ENCODE measurements around the gene MEF2C. TPM values are rescaled to one million over a fixed set of nuclear protein-coding genes. Genes with fewer than 3 reads are reported as not detected.

Gene MEF2C
- polyA plus RNA-seq, 1 donor (not counting 4 experiments of a cell fraction or from before 2014, with no cell fraction given), result 0.10 TPM

DNA sequence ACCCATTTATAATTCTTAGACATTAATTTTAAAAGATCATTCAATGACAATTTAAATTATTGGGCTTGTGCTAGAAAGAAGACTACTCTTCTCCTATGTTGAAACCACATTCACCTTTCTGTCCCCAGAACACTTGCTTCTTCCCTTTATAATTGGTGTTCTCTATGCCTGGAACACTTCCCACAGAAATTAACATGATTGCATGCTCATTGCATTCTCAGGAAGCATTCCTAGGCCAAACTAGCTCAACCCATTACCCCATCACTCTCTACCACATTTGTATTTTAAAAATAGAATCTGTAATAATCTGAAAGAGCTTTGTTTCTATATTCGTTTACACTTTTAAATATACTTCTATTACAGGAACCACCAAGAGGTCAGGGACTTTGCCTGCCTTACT lies 184.7 kb downstream of the MEF2C start:
- Histone ChIP-seq H3K27me3 (ENCODE audit: control insufficient read depth, extremely low read depth, insufficient read depth, low read length) (peaks cover 23% of the 10 kb centered on the region), H3K4me3 (ENCODE audit: control insufficient read depth in 2 of 3, extremely low read depth in 1 of 3, insufficient read depth in 2 of 3, low read depth in 1 of 3, low read length in 3 of 3) (no peak overlapping the region), H3K9me1 (ENCODE audit: control insufficient read depth, extremely low read depth, insufficient read depth, low read length) (no peaks in the 10 kb centered on the region), H3K9me3 (ENCODE audit: control insufficient read depth, low read depth, low read length) (no peaks in the 10 kb centered on the region), H3K4me2 (ENCODE audit: control insufficient read depth, extremely low read depth, insufficient read depth, low read depth, low read length) (no peak overlapping the region), H4K20me1 (ENCODE audit: control insufficient read depth, extremely low read depth, insufficient read depth, low read length) (no peaks in the 10 kb centered on the region), H3K27ac (ENCODE audit: control insufficient read depth, insufficient read depth, low read length) (no peak overlapping the region), H2AFZ (ENCODE audit: control insufficient read depth, low read length) (no peak overlapping the region), H3K9ac (ENCODE audit: control insufficient read depth, extremely low read depth, insufficient read depth, low read length) (no peak overlapping the region), H3K79me2 (ENCODE audit: control insufficient read depth, insufficient read depth, low read length) (no peaks in the 10 kb centered on the region), H3K4me1 (ENCODE audit: control insufficient read depth, extremely low read depth, insufficient read depth, low read length) (no peaks in the 10 kb centered on the region), H3K36me3 (ENCODE audit: control insufficient read depth in 2 of 2, extremely low read depth in 1 of 2, insufficient read depth in 2 of 2, low read length in 2 of 2) (no peaks in the 10 kb centered on the region)
- dilution Hi-C loops (cut with MboI; ENCODE audit: extremely low pct_ligation_motif_present, low sequenced_read_pairs), result no loop called here
- TF ChIP-seq, protein P1, sequence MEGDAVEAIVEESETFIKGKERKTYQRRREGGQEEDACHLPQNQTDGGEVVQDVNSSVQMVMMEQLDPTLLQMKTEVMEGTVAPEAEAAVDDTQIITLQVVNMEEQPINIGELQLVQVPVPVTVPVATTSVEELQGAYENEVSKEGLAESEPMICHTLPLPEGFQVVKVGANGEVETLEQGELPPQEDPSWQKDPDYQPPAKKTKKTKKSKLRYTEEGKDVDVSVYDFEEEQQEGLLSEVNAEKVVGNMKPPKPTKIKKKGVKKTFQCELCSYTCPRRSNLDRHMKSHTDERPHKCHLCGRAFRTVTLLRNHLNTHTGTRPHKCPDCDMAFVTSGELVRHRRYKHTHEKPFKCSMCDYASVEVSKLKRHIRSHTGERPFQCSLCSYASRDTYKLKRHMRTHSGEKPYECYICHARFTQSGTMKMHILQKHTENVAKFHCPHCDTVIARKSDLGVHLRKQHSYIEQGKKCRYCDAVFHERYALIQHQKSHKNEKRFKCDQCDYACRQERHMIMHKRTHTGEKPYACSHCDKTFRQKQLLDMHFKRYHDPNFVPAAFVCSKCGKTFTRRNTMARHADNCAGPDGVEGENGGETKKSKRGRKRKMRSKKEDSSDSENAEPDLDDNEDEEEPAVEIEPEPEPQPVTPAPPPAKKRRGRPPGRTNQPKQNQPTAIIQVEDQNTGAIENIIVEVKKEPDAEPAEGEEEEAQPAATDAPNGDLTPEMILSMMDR (optimal IDR thresholded peaks at IDR 0.05 in 1 of 3, IDR thresholded peaks at IDR 0.05 in 1 of 3, conservative IDR thresholded peaks at IDR 0.05 in 1 of 3; ENCODE audit: extremely low read depth in 1 of 3, insufficient read depth in 2 of 3, low read length in 3 of 3), result no peak
- TF ChIP-seq EZH2 (IDR thresholded peaks at IDR 0.05; ENCODE audit: low read length), result no peak
- FAIRE-seq, result no peak
- DNase-seq (ENCODE audit: low read depth, low spot score), result no peak

DNA sequence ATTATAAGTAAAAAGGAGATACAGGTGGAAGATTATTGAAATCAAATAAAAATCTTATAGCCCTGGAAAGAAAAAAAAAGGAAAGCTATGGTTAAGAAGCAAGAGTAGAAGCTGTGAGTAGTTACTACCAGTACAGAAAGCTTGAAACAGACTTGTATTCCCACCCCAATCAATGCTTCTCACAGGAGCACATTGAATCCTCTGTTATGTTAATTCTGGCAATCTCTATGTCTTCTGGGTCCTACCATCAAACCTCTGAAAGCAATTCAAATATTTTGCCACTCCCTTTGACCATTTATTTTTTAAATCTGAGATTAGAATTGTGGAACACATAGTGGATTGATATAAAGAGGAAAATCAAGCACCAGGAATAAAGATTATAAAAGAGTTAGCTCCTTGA lies 186.5 kb downstream of the MEF2C start:
- H2AFZ ChIP-seq (ENCODE audit: control insufficient read depth, low read length), result no peak overlapping the region
- no peak overlapping the region for H3K27ac ChIP-seq (ENCODE audit: control insufficient read depth, insufficient read depth, low read length)
- no peaks in the 10 kb centered on the region for H4K20me1 ChIP-seq (ENCODE audit: control insufficient read depth, extremely low read depth, insufficient read depth, low read length)
- DNase-seq (ENCODE audit: low read depth, low spot score) (no peak), FAIRE-seq (no peak)
- TF ChIP-seq EZH2 (IDR thresholded peaks at IDR 0.05; ENCODE audit: low read length), result no peak
- TF ChIP-seq, protein P1 (optimal IDR thresholded peaks at IDR 0.05 in 1 of 3, IDR thresholded peaks at IDR 0.05 in 1 of 3, conservative IDR thresholded peaks at IDR 0.05 in 1 of 3; ENCODE audit: extremely low read depth in 1 of 3, insufficient read depth in 2 of 3, low read length in 3 of 3), result no peak
- no peaks in the 10 kb centered on the region for H3K9me1 ChIP-seq (ENCODE audit: control insufficient read depth, extremely low read depth, insufficient read depth, low read length)
- no peaks in the 10 kb centered on the region for H3K36me3 ChIP-seq (ENCODE audit: control insufficient read depth in 2 of 2, extremely low read depth in 1 of 2, insufficient read depth in 2 of 2, low read length in 2 of 2)
- no peaks in the 10 kb centered on the region for H3K79me2 ChIP-seq (ENCODE audit: control insufficient read depth, insufficient read depth, low read length)
- peaks cover 3% of the 10 kb centered on the region for H3K4me1 ChIP-seq (ENCODE audit: control insufficient read depth, extremely low read depth, insufficient read depth, low read length)
- H3K4me3 ChIP-seq (ENCODE audit: control insufficient read depth in 2 of 3, extremely low read depth in 1 of 3, insufficient read depth in 2 of 3, low read depth in 1 of 3, low read length in 3 of 3), result no peak overlapping the region
- H3K9ac ChIP-seq (ENCODE audit: control insufficient read depth, extremely low read depth, insufficient read depth, low read length), result no peak overlapping the region
- peaks cover 41% of the 10 kb centered on the region for H3K27me3 ChIP-seq (ENCODE audit: control insufficient read depth, extremely low read depth, insufficient read depth, low read length)
- no peak overlapping the region for H3K4me2 ChIP-seq (ENCODE audit: control insufficient read depth, extremely low read depth, insufficient read depth, low read depth, low read length)
- dilution Hi-C loops (cut with MboI; ENCODE audit: extremely low pct_ligation_motif_present, low sequenced_read_pairs), result no loop called here
- H3K9me3 ChIP-seq (ENCODE audit: control insufficient read depth, low read depth, low read length), result no peaks in the 10 kb centered on the region

Measured in keratinocyte (primary cell).